Hematopoietic multipotent progenitor cell treated with erythropoietin and hydrocortisone succinate and interleukin-3 and kit ligand, for 4 days (in vitro differentiated cells): ENCODE results near the gene KLHDC4.
"Not testable (repeated sequence)": the region's sequence is repeated elsewhere in the genome, so short reads cannot be mapped to it uniquely, and the experiment has no call there.

Experiments
- DNase-seq: peaks from one replicate; pipeline ENCODE4 v3.0.0-alpha.2; 2015

Gene KLHDC4

GRCh38 chr16:87765776-87766484 lies at the start of gene KLHDC4:
Gene KLHDC4, minus strand, starts transcription at chr16:87765986. Its CDS starts 96 bp downstream, at chr16:87765890.
- peak; percentile 95 for DNase-seq

- DNase-seq, result no peak
These were observed 49.8 kb upstream of the KLHDC4 start for GRCh38 chr16:87815567-87815966.

- no peak for DNase-seq
These were observed 46.4 kb upstream of the KLHDC4 start for GRCh38 chr16:87812200-87812656.

- DNase-seq, result not testable (repeated sequence)
These were observed 45.7 kb upstream of the KLHDC4 start for GRCh38 chr16:87811454-87811853.

- peak; percentile 62 for DNase-seq
These were observed 43.5 kb upstream of the KLHDC4 start for GRCh38 chr16:87809150-87809902.

GRCh38 chr16:87808108-87808507 lies 42.3 kb upstream of the KLHDC4 start:
- DNase-seq, result no peak

- DNase-seq, result peak; percentile 76
These were observed 41.1 kb upstream of the KLHDC4 start for GRCh38 chr16:87806641-87807546.

GRCh38 chr16:87806261-87806640 lies 40.5 kb upstream of the KLHDC4 start:
- DNase-seq, result no peak

- no peak for DNase-seq
These were observed 37.6 kb upstream of the KLHDC4 start for GRCh38 chr16:87803385-87803784.

- DNase-seq, result no peak
These were observed 36.9 kb upstream of the KLHDC4 start for GRCh38 chr16:87802670-87803069.

- DNase-seq, result no peak
These were observed 36.0 kb upstream of the KLHDC4 start for GRCh38 chr16:87801679-87802259.

GRCh38 chr16:87800497-87800896 lies 34.7 kb upstream of the KLHDC4 start:
- no peak for DNase-seq

GRCh38 chr16:87795336-87795735 lies 29.6 kb upstream of the KLHDC4 start:
- no peak for DNase-seq

GRCh38 chr16:87794485-87795078 lies 28.8 kb upstream of the KLHDC4 start:
- DNase-seq, result no peak

GRCh38 chr16:87792205-87792565 lies 26.4 kb upstream of the KLHDC4 start:
- no peak for DNase-seq

- DNase-seq, result no peak
These were observed 25.8 kb upstream of the KLHDC4 start for GRCh38 chr16:87791295-87792204.

- DNase-seq, result no peak
These were observed 24.7 kb upstream of the KLHDC4 start for GRCh38 chr16:87790292-87791100.

GRCh38 chr16:87789437-87790291 lies 23.9 kb upstream of the KLHDC4 start:
- no peak for DNase-seq

- DNase-seq, result not testable (repeated sequence)
These were observed 23.1 kb upstream of the KLHDC4 start for GRCh38 chr16:87788730-87789436.
